OCI-LY1 (cell line): ENCODE results near the gene KLHDC7A.

Source experiments
- CTCF ChIP-seq: fragments of 200-600 bp; sonication (generic), shearing (Covaris generic); IDR thresholded peaks from 2 replicates; pipeline ENCODE4 v1.5.1; 2017; ENCODE audit warnings: mild to moderate bottlenecking, antibody characterized with exemption, low read length, moderate library complexity, mixed read lengths
- EZH2 ChIP-seq: fragments of 200-600 bp; sonication (generic), shearing (Covaris generic); IDR thresholded peaks from 2 replicates; pipeline ENCODE4 v1.8.0; 2017; ENCODE audit warnings: borderline replicate concordance, mixed run types, mild to moderate bottlenecking, antibody characterized with exemption, low read length, moderate library complexity, mixed read lengths

DNA sequence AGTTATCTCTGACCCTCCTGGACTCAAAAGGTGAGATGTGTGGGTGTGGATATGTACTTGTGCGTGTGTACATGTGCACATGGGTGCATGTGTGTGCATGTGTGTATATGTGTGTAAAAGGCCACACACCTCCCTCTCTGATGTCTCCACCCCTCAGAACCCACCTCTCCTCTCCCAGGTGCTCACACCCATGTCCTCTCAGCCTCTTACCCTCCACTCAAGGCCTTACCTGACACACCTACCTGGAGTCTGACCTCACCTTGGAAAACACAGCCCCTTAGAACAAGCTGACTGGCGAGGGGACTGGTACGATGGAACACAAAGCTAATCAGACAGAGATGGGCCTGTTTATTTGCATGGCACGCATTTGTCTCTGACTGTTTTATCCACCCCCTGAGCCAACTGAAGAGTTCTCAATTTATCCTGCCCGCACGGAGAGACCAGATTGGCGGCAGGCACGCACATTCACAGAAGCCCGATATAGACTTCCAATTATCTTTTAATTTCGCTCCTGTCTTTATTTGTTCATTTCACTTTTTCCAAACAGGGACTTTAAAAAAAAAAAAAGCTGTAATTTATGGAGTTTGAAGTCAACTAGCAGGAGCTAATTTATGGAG, 6.1 kb upstream of the KLHDC7A start:
- TF ChIP-seq CTCF: no peak
- no peak for TF ChIP-seq EZH2
